Stimulated activated CD4-positive, alpha-beta T cell treated with anti-CD3 and anti-CD28 coated beads, Interleukin-4, amount 100 ng/mL, for 24 hours (primary cell): ENCODE results near the gene ALDH3B1.

Source experiments
- DNase-seq: peaks from one replicate; pipeline ENCODE4 v3.0.0-alpha.2; 2020

The ALDH3B1 gene

GRCh38 chr11:68014157-68014946 is 4.2 kb downstream of the ALDH3B1 start:
- no peak for DNase-seq

DNA sequence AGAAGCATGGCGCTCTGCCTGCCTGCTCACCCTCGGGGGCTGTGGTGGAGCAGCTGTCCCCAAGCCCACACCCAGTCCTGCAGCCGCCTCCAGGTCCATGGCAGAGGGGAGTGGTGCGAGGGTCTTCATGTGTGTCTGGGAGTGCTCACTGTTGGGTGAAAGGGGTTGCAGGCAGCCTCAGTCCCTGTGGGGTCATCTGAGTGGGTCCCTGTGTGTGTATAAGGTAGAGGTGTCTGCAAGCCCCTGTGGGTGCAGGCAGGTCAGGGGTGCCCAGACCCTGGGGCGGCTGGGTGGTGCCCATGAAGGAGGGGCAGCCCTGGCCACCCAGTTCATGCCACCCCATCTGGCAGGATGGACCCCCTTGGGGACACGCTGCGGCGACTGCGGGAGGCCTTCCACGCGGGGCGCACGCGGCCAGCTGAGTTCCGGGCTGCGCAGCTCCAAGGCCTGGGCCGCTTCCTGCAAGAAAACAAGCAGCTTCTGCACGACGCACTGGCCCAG is 4.9 kb downstream of the ALDH3B1 start:
- DNase-seq, result no peak

DNA sequence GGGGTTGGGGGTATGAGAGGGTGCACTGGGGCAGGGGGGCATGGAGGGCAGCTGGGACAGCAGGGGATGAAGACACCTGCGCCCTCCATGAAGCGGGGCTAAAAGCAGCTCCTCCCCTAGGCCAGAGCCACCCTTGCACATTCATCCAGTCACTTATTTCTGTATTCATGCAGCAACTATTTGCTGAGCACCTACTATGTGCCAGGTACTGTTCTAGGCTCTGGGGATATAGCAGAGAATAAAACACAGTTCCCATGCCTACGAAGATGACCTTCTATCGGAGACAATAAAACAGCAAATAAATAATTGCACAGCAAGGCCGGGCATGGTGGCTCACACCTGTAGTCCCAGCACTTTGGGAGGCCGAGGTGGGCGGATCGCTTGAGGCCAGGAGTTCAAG is 5.3 kb downstream of the ALDH3B1 start:
- DNase-seq, result no peak

GRCh38 chr11:68016161-68016903 is 6.2 kb downstream of the ALDH3B1 start:
- DNase-seq, result no peak

- DNase-seq, result no peak
Measured at GRCh38 chr11:68016904-68017817, 7.0 kb downstream of the ALDH3B1 start.

GRCh38 chr11:68017980-68018729 is 8.0 kb downstream of the ALDH3B1 start:
- DNase-seq, result no peak

- no peak for DNase-seq
Measured at GRCh38 chr11:68018730-68019190, 8.6 kb downstream of the ALDH3B1 start.

DNA sequence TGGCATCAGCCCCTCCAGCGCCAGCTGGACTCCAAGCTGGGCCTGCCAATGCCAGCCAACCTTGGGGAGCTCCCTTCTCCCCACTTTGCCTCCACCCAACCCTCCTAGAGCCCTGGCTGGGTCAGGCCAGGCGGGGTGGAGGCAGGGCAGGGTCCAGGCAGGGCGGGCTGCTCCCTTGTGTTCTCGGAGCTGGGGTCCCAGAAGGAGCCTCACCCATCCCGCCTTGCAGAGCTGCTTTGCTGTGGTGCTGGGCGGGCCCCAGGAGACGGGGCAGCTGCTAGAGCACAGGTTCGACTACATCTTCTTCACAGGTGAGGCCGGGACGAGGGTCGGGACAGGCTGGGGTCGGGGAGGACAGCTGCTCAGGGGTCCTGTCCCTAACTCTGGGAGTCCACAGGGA is 9.4 kb downstream of the ALDH3B1 start:
- DNase-seq, result no peak

GRCh38 chr11:68020575-68020974 is 10.4 kb downstream of the ALDH3B1 start:
- DNase-seq, result no peak

DNA sequence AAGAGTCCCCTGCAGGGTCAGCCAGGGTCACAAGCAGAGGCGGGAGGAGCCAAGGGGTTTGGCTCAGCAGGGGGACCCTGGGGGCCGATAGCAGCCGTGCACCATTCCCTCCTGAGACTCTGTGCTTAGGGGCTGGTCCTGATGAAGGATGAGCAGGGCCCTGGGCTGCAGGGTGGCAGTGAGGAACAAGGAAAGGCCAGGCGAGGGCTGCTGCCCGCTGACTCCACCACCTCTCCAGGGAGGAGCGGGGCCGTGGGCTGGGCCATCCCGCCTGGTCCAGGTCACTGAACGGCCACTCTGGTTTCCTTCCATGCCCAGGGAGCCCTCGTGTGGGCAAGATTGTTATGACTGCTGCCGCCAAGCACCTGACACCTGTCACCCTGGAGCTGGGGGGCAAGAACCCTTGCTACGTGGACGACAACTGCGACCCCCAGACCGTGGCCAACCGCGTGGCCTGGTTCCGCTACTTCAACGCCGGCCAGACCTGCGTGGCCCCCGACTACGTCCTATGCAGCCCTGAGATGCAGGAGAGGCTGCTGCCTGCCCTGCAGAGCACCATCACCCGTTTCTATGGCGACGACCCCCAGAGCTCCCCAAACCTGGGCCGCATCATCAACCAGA is 11.2 kb downstream of the ALDH3B1 start:
- no peak for DNase-seq

GRCh38 chr11:68022531-68022930 is 12.4 kb downstream of the ALDH3B1 start:
- DNase-seq, result no peak

GRCh38 chr11:68024508-68024907 is 14.4 kb downstream of the ALDH3B1 start:
- DNase-seq, result no peak

GRCh38 chr11:68025047-68025446 is 14.9 kb downstream of the ALDH3B1 start:
- DNase-seq, result no peak

DNA sequence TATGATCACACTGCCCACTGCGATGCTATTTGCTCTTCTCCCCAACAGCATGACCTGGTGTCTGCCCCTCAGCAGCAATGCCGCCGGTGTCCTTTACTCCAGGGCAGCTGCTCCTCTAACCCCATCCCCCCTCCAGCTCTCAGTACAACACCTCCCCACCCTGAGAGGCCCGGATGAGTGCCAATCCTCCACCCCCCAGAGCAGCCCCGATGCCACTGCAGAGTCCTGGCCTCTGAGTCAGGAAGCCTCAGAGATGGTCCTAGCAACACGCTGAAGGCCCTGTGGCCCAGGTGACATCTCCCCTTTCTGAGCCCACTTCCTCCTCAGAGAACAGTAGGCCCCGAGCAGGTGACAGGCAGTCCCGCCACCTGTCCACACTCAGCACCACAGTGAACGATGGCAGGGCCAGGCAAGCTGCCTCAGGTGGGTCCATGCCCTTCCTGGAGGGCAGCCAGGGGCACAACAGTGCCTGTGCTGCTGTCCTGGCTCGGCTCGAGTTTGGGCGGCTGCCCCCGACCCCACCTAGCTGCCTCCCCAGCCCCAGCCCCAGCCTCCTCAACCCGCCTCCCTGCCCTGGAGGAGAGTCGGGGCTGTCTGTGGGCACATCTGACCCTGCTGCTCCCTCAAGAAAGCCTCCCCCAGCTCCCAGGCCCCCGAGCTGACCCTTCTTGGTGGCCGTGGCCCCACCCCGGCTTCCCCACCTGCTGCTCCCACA is 16.4 kb downstream of the ALDH3B1 start:
- DNase-seq, result no peak

GRCh38 chr11:68027667-68028066 is 17.5 kb downstream of the ALDH3B1 start:
- no peak for DNase-seq

- no peak for DNase-seq
Measured at GRCh38 chr11:68028802-68029545, 18.8 kb downstream of the ALDH3B1 start.

DNA sequence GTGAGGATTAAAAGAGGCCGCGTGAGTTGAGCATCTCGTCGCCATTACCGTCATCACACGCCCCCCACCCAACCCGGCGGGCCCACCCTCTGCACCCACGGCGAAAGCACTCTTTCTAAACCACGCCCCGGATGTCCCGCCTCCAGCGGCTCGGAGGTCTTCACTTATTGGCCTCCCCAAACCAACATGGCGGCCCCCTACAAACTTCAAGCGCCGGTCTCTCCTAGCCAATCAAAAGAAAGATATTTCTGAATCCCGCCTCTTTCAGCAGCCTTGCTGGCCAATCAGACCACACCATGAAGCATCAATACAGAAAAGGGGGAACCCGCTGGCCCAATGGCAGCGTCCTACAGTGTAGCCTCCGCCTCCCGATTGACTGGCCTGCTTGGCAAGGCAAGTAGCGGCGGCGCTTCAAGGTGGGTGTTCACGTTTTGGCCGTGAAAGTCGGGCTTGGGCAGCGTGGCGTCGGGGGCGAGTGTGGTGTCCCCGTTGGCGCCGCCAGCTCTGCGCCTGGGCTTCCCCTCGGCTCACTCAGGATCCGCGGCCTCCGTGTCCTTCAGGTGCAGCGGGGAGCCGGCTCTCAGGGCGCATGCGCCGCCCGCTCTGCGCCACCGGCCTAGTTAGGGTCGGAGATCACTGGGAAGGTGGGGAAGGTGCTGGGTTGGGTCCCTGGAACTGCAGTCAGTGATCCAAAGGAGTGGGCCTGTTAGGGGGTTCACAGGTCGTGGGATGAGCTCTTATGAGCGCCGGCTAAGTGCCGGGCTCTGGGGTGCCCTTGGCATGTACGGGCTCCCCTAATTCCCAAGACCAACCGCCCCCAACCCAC is 20.4 kb downstream of the ALDH3B1 start, which contains the start of gene NDUFS8:
Gene NDUFS8, plus strand, starts transcription at position 364 of the 826 bp plus-strand sequence. CDS start 1,471 bp downstream, outside the sequence.
- peak; percentile 98 for DNase-seq

DNA sequence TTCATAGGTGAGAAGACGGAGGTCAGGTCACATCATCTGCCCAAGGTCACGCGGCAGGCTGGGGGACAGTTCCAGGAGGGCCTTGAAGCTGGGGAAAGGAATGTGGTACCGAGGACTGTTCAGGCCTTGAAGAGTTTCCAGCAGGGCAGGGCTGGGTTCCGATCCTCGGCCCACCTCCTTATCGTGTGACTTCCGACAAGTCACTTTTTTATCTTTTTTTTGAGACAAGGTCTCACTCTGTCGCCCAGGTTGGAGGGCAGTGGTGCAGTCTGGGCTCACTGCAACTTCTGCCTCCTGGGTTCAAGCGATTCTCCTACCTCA is 21.0 kb downstream of the ALDH3B1 start:
- DNase-seq, result peak; percentile 24

DNA sequence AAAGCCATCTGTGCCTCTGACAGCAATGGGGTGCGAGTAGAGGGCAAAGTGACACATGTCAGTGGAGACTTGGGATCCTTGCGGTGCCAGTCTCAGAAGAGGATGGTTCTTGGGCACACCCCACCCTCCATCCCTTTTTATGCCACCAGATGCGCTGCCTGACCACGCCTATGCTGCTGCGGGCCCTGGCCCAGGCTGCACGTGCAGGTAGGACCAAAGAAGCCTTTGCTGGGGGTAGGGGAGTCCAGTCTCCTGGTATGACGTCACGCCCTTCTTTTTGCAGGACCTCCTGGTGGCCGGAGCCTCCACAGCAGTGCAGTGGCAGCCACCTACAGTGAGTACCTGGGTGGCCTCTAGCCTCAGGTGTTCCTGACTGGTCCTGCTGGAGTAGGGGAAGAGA is 21.9 kb downstream of the ALDH3B1 start:
- no peak for DNase-seq
